IPS-15b (cell line): ENCODE measurements around the gene NFAT5.

ENCODE experiments used
- H3K27me3 ChIP-seq: one replicate; pipeline ENCODE4 v1.6.1; 2013; ENCODE audit warnings: low read length; ENCODE audit not compliant: control insufficient read depth, insufficient read depth
- H3K36me3 ChIP-seq: one replicate; pipeline ENCODE4 v1.6.1; 2013; ENCODE audit warnings: low read length; ENCODE audit not compliant: control insufficient read depth, insufficient read depth
- H3K4me1 ChIP-seq: one replicate; pipeline ENCODE4 v1.6.1; 2013; ENCODE audit warnings: mild to moderate bottlenecking, low read length; ENCODE audit not compliant: control insufficient read depth, insufficient read depth
- H3K4me3 ChIP-seq: one replicate; pipeline ENCODE4 v1.5.1; 2013; ENCODE audit warnings: low read depth, low read length
- H3K9ac ChIP-seq: one replicate; pipeline ENCODE4 v1.6.1; 2013; ENCODE audit warnings: low read depth, mild to moderate bottlenecking, low read length
- H3K9me3 ChIP-seq: one replicate; pipeline ENCODE4 v1.6.1; 2013; ENCODE audit warnings: mild to moderate bottlenecking, low read length; ENCODE audit not compliant: control insufficient read depth, insufficient read depth

The NFAT5 gene

DNA sequence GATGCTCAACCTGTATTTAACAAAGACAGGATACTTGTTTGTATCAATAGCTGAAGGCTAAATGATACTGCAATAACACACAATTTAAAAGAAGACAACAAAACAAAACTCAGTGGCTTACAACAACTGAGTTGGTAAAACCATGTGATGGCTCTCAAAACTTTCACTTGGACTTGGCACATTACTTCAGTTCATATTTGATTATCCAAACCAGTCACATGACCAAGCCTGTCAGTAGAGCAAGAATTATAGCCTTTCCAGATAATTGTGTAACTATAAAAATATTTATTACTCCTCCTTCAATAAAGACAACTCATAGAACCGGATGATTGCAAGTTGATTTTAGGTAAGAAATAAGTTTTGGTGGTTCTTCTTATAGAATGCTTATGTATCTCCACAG is 103.8 kb downstream of the NFAT5 start:
- no peak overlapping the region for H3K9ac ChIP-seq
- H3K9me3 ChIP-seq, result no peaks in the 10 kb centered on the region
- no peaks in the 10 kb centered on the region for H3K27me3 ChIP-seq
- no peaks in the 10 kb centered on the region for H3K4me1 ChIP-seq
- H3K36me3 ChIP-seq, result no peaks in the 10 kb centered on the region
- H3K4me3 ChIP-seq, result no peak overlapping the region

DNA sequence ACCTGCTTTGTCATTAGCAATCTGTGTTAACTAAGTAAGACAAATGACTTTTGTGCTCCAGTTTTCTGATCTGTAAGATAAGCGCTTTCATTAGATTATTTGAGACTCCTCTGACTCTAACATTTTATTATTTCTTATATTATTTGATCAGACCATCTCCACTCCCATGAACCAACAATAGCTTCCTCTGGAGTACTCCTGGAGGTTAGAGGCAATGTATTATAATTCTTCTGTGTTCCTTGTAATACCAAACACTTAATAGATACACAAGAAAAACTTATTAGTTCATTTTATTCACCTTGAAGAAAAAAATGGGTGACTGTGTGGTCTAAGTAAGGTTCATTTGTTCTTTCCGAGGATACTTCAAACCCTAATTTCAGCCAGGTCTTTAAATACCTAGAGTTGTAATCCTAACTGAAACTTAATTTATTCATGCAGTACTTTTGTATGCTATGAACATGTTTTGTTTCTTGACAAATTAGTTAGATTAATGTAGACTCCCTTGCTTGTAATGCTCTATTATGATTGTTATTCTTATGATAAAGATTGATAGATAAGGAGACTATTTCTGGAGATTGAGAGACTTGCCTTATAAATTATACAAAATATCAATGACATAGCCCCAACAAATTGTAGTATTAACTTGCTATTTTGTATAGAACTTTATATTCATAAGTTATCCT is 106.7 kb downstream of the NFAT5 start:
- no peak overlapping the region for H3K4me3 ChIP-seq
- no peak overlapping the region for H3K9ac ChIP-seq
- no peaks in the 10 kb centered on the region for H3K4me1 ChIP-seq
- no peaks in the 10 kb centered on the region for H3K9me3 ChIP-seq
- no peaks in the 10 kb centered on the region for H3K36me3 ChIP-seq
- H3K27me3 ChIP-seq, result no peaks in the 10 kb centered on the region

GRCh38 chr16:69672998-69673713 is 107.4 kb downstream of the NFAT5 start:
- H3K4me3 ChIP-seq, result no peak overlapping the region
- H3K9ac ChIP-seq, result no peak overlapping the region
- no peaks in the 10 kb centered on the region for H3K4me1 ChIP-seq
- H3K9me3 ChIP-seq, result no peaks in the 10 kb centered on the region
- no peaks in the 10 kb centered on the region for H3K36me3 ChIP-seq
- no peaks in the 10 kb centered on the region for H3K27me3 ChIP-seq

DNA sequence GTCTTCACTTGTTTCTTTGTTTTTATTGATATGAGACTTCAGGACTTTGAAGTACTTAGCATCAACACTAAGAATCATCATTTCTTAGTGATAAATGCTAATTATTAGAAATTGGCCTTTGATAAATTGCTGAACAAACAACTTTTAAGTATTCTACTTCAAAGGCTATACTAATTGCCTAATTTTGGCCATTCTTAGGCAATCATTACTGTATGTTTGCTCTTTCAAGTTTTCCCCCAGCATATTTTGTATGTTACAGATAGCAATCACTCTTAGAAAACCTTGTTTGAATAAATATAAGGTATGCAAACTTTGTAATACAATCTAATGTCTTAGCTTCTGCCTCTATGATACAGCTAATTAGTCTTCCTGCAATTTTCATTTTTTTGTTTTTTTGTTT is 114.6 kb downstream of the NFAT5 start:
- H3K4me3 ChIP-seq, result no peak overlapping the region
- H3K27me3 ChIP-seq, result no peaks in the 10 kb centered on the region
- no peak overlapping the region for H3K9ac ChIP-seq
- H3K36me3 ChIP-seq, result peaks cover 1% of the 10 kb centered on the region
- no peaks in the 10 kb centered on the region for H3K4me1 ChIP-seq
- H3K9me3 ChIP-seq, result no peaks in the 10 kb centered on the region

DNA sequence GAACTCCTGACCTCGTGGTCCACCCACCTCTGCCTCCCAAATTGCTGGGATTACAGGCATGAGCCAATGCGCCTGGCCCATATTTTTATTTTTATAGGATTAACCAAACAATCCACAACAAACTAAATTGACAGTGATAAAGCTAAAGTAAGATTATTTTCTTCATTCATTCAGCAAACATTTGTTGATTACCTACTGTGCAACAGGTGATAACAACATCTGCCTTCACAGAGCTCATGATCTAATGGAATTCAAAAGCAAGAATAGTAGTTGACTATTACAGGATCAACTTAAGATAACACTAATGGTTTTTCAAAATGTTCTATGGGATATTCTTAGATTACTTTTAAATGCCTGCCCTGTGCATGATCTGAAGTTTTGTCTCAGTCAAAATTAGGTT is 122.8 kb downstream of the NFAT5 start:
- Histone ChIP-seq H3K27me3 (no peaks in the 10 kb centered on the region), H3K4me3 (no peak overlapping the region), H3K9me3 (no peaks in the 10 kb centered on the region), H3K36me3 (peaks cover 22% of the 10 kb centered on the region), H3K9ac (no peak overlapping the region), H3K4me1 (no peaks in the 10 kb centered on the region)

DNA sequence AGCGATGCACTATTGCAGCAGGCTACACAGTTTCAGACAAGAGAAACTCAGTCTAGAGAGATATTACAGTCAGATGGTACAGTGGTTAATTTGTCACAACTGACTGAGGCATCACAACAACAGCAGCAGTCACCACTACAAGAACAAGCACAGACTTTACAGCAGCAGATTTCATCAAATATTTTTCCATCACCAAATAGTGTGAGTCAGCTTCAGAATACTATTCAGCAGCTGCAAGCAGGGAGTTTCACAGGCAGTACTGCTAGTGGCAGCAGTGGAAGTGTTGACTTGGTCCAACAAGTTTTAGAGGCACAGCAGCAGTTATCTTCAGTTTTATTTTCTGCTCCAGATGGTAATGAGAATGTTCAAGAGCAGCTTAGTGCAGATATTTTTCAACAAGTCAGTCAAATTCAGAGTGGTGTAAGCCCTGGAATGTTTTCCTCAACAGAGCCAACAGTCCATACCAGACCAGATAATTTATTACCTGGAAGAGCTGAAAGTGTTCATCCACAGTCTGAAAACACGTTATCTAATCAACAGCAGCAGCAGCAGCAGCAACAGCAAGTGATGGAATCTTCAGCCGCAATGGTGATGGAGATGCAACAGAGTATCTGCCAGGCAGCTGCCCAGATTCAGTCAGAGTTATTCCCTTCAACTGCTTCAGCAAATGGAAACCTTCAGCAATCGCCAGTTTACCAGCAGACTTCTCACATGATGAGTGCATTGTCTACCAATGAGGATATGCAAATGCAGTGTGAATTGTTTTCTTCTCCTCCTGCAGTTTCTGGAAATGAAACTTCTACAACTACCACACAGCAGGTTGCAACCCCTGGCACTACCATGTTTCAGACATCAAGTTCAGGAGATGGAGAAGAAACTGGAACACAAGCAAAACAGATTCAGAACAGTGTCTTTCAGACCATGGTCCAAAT is 126.5 kb downstream of the NFAT5 start:
- no peaks in the 10 kb centered on the region for H3K27me3 ChIP-seq
- no peak overlapping the region for H3K9ac ChIP-seq
- H3K4me3 ChIP-seq, result no peak overlapping the region
- peaks cover 23% of the 10 kb centered on the region for H3K36me3 ChIP-seq
- H3K9me3 ChIP-seq, result no peaks in the 10 kb centered on the region
- no peaks in the 10 kb centered on the region for H3K4me1 ChIP-seq

- Histone ChIP-seq H3K27me3 (no peaks in the 10 kb centered on the region), H3K9me3 (no peaks in the 10 kb centered on the region), H3K9ac (no peak overlapping the region), H3K4me1 (no peaks in the 10 kb centered on the region), H3K4me3 (no peak overlapping the region), H3K36me3 (peaks cover 23% of the 10 kb centered on the region)
These were observed 128.2 kb downstream of the NFAT5 start for GRCh38 chr16:69693916-69694315.

- no peak overlapping the region for H3K9ac ChIP-seq
- no peaks in the 10 kb centered on the region for H3K9me3 ChIP-seq
- H3K4me3 ChIP-seq, result no peak overlapping the region
- no peaks in the 10 kb centered on the region for H3K27me3 ChIP-seq
- no peaks in the 10 kb centered on the region for H3K4me1 ChIP-seq
- H3K36me3 ChIP-seq, result peaks cover 6% of the 10 kb centered on the region
These were observed 132.6 kb downstream of the NFAT5 start for GRCh38 chr16:69698404-69698803.

- no peaks in the 10 kb centered on the region for H3K36me3 ChIP-seq
- no peak overlapping the region for H3K4me3 ChIP-seq
- no peaks in the 10 kb centered on the region for H3K27me3 ChIP-seq
- no peaks in the 10 kb centered on the region for H3K9me3 ChIP-seq
- no peaks in the 10 kb centered on the region for H3K4me1 ChIP-seq
- no peak overlapping the region for H3K9ac ChIP-seq
These were observed 134.1 kb downstream of the NFAT5 start for GRCh38 chr16:69699915-69700314.

GRCh38 chr16:69701452-69701851 is 135.7 kb downstream of the NFAT5 start:
- Histone ChIP-seq H3K27me3 (no peaks in the 10 kb centered on the region), H3K36me3 (no peaks in the 10 kb centered on the region), H3K4me1 (no peaks in the 10 kb centered on the region), H3K4me3 (no peak overlapping the region), H3K9me3 (no peaks in the 10 kb centered on the region), H3K9ac (no peak overlapping the region)

DNA sequence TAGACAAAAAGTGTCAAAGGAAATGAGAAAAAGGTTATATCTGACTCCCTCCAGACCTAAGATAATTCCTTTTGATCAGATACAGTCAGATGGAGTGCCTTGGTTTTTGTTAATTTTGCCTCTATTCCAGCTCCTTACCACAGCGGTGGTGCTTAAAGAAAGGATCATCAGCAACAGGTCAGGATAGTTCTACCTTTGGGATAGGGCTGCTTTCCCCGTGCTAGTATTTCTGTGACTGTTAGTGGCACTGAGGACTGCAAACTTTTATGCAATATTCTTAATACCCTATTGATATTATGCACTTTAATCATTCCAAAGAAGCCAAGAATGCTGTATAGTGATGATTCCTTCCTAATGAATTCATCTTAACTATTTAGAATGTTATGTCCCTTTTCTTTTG is 136.1 kb downstream of the NFAT5 start:
- no peaks in the 10 kb centered on the region for H3K27me3 ChIP-seq
- H3K36me3 ChIP-seq, result no peaks in the 10 kb centered on the region
- H3K9ac ChIP-seq, result no peak overlapping the region
- H3K4me1 ChIP-seq, result no peaks in the 10 kb centered on the region
- no peak overlapping the region for H3K4me3 ChIP-seq
- H3K9me3 ChIP-seq, result no peaks in the 10 kb centered on the region
